PC-9 (cell line): ENCODE data around the gene MTR. TPM values are rescaled to one million over a fixed set of nuclear protein-coding genes. Genes with fewer than 3 reads are reported as not detected.

Experiments used
- BruUV-seq: library from RNA; stranded (reverse); fragments of 400-500 nt; replicated peaks from 2 replicates; lab custom pipeline; 2021; lab: Mats Ljungman, UMichigan
- CTCF ChIA-PET: fragments of 300-600 bp; sonication (Branson Sonifier 250); formaldehyde crosslinking; loops from one replicate; lab custom pipeline; 2022; ENCODE audit warnings: antibody characterized with exemption; lab: Charles Lee
- POLR2A ChIA-PET: fragments of 300-600 bp; sonication (Branson Sonifier 250); formaldehyde crosslinking; loops from one replicate; lab custom pipeline; 2022; ENCODE audit warnings: antibody characterized with exemption; ENCODE audit not compliant: unreplicated experiment; lab: Charles Lee
- DNase-seq, 2 experiments: peaks; one replicate each; pipeline versions ENCODE4 v3.0.0 to v3.0.0-alpha.2; 2015 to 2022; ENCODE audit warnings: mixed read lengths in 1 of 2
- H2AFZ ChIP-seq: fragments of 200-600 bp; sonication (generic); 2 replicates; pipeline ENCODE4 v1.8.1; 2017; ENCODE audit warnings: antibody characterized with exemption
- H3F3A ChIP-seq: fragments of 200-600 bp; sonication (generic); 2 replicates; pipeline ENCODE4 v1.8.1; 2017; ENCODE audit warnings: antibody characterized with exemption, mild to moderate bottlenecking, low read depth; ENCODE audit not compliant: insufficient read depth
- H3K27ac ChIP-seq: fragments of 200-600 bp; sonication (generic); 2 replicates; pipeline ENCODE4 v1.6.1; 2016; ENCODE audit warnings: mixed run types
- H3K27me3 ChIP-seq: fragments of 200-600 bp; sonication (generic); 2 replicates; pipeline ENCODE4 v1.6.1; 2016; ENCODE audit warnings: low read depth, mixed run types; ENCODE audit not compliant: insufficient read depth
- H3K36me3 ChIP-seq: fragments of 200-600 bp; sonication (generic); 2 replicates; pipeline ENCODE4 v1.6.1; 2016; ENCODE audit warnings: low read depth, mixed run types
- H3K4me1 ChIP-seq: fragments of 200-600 bp; sonication (generic); replicated peaks from 2 replicates; pipeline ENCODE4 v1.6.1; 2016; ENCODE audit warnings: mixed run types; ENCODE audit not compliant: insufficient read depth
- H3K4me2 ChIP-seq: fragments of 200-600 bp; sonication (generic); 2 replicates; pipeline ENCODE4 v1.6.1; 2017; ENCODE audit warnings: mixed run types
- H3K4me3 ChIP-seq: fragments of 200-600 bp; sonication (generic); 2 replicates; pipeline ENCODE4 v1.6.1; 2016; ENCODE audit warnings: mixed run types
- H3K79me2 ChIP-seq: fragments of 200-600 bp; sonication (generic); 2 replicates; pipeline ENCODE4 v1.6.1; 2017; ENCODE audit warnings: low read depth, mixed run types
- H3K9me2 ChIP-seq: fragments of 200-600 bp; sonication (generic); 2 replicates; pipeline ENCODE4 v1.8.1; 2017; ENCODE audit warnings: mild to moderate bottlenecking; ENCODE audit not compliant: insufficient read depth
- H3K9me3 ChIP-seq: fragments of 200-600 bp; sonication (generic); 2 replicates; pipeline ENCODE4 v1.8.1; 2016; ENCODE audit warnings: low read depth; ENCODE audit not compliant: insufficient read depth
- H4K20me1 ChIP-seq: fragments of 200-600 bp; sonication (generic); 2 replicates; pipeline ENCODE4 v1.8.1; 2017; ENCODE audit not compliant: insufficient read depth
- EZH2 ChIP-seq: fragments of 200-600 bp; sonication (generic); IDR thresholded peaks from 2 replicates; pipeline ENCODE4 v1.8.0; 2017; ENCODE audit warnings: antibody characterized with exemption, low read depth
- intact Hi-C: fragments of 100-400 bp; cut with micrococcal nuclease; formaldehyde crosslinking; loops from one replicate; pipeline ENCODE4 v1.10.0; 2022; ENCODE audit not compliant: unreplicated experiment
- total RNA-seq: library from RNA; stranded (reverse); gene quantifications from 2 replicates; pipeline ENCODE4 v1.2.3, GENCODE V29; 2021
- TF ChIP-seq, protein P1 (sequence below): fragments of 200-600 bp; sonication (generic); conservative IDR thresholded peaks from 2 replicates; pipeline ENCODE4 v1.6.1; 2017; ENCODE audit warnings: mixed run types, antibody characterized with exemption, mild to moderate bottlenecking, moderate library complexity

Gene MTR
- total RNA-seq, 1 experiment from 2014 or later: 20.9 TPM

DNA sequence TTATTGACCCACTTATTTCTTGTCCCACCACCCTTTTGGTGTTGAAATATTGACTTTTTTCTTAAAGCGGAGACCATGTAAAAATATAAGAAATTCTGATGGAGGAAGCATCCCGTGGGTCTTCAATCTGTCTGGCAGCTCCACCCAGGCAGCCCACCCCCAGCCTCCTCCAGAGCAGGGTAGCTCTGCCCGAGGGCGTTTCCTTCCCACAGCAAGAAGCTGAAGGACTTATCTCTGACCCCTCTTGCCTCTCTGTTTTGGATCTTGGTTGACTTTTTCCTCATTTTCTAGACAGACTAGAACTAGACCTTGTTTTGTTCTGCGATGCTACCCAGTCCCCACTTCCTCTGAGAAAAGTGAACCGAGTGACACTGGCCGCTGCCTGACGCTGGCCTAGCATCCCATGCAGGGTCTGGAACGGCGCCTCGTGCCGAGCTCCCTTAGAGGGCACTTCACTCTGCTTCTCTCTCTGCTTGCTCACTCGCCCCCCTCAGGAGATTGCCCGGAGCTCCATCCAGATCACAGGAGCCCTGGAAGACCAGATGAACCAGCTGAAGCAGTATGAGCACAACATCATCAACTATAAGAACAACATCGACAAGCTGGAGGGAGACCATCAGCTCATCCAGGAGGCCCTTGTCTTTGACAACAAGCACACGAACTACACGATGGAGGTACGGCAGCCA is 40.4 kb upstream of the MTR start:
- no peaks in the 10 kb centered on the region for H3K4me1 ChIP-seq
- no peak overlapping the region for H3K27ac ChIP-seq
- no peak for TF ChIP-seq EZH2
- TF ChIP-seq, protein P1, sequence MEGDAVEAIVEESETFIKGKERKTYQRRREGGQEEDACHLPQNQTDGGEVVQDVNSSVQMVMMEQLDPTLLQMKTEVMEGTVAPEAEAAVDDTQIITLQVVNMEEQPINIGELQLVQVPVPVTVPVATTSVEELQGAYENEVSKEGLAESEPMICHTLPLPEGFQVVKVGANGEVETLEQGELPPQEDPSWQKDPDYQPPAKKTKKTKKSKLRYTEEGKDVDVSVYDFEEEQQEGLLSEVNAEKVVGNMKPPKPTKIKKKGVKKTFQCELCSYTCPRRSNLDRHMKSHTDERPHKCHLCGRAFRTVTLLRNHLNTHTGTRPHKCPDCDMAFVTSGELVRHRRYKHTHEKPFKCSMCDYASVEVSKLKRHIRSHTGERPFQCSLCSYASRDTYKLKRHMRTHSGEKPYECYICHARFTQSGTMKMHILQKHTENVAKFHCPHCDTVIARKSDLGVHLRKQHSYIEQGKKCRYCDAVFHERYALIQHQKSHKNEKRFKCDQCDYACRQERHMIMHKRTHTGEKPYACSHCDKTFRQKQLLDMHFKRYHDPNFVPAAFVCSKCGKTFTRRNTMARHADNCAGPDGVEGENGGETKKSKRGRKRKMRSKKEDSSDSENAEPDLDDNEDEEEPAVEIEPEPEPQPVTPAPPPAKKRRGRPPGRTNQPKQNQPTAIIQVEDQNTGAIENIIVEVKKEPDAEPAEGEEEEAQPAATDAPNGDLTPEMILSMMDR: no peak
- H3K9me2 ChIP-seq: no peaks in the 10 kb centered on the region
- no peaks in the 10 kb centered on the region for H3F3A ChIP-seq
- peaks cover 80% of the 10 kb centered on the region for H3K27me3 ChIP-seq
- H3K36me3 ChIP-seq: no peaks in the 10 kb centered on the region
- BruUV-seq: no TSS peak
- no peak overlapping the region for H3K4me3 ChIP-seq
- H4K20me1 ChIP-seq: no peaks in the 10 kb centered on the region
- intact Hi-C loops: loop anchor here (10.0 kb wide), 1 partner anchor 810 kb away; no protein-coding TSS in a partner anchor
- CTCF ChIA-PET: no interaction called here
- POLR2A ChIA-PET: no interaction called here
- no peaks in the 10 kb centered on the region for H3K79me2 ChIP-seq
- no peak overlapping the region for H2AFZ ChIP-seq
- no peak overlapping the region for H3K4me2 ChIP-seq
- no peak for DNase-seq
- H3K9me3 ChIP-seq: no peaks in the 10 kb centered on the region

DNA sequence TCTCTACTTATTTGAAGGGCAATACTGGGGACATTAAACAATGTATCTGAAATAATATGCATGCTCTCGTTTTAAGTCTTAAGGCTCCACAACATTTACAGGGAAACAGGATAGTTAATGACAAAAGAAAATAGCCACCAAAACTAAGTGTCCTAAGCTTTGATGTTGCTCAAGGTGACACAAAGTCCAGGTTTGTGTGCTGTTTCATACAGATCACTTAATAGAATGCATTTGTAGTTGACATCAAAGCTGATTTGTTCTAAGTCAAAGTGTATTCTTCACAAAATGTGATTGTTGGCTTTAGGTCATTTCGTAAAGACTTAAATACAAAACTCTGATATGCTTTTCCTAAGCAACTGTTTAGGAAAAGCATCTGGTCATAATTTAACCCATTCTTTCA is 37.5 kb upstream of the MTR start:
- Histone ChIP-seq H3K27ac (no peak overlapping the region), H3K27me3 (peaks cover 75% of the 10 kb centered on the region)
- CTCF ChIA-PET: no interaction called here

DNA sequence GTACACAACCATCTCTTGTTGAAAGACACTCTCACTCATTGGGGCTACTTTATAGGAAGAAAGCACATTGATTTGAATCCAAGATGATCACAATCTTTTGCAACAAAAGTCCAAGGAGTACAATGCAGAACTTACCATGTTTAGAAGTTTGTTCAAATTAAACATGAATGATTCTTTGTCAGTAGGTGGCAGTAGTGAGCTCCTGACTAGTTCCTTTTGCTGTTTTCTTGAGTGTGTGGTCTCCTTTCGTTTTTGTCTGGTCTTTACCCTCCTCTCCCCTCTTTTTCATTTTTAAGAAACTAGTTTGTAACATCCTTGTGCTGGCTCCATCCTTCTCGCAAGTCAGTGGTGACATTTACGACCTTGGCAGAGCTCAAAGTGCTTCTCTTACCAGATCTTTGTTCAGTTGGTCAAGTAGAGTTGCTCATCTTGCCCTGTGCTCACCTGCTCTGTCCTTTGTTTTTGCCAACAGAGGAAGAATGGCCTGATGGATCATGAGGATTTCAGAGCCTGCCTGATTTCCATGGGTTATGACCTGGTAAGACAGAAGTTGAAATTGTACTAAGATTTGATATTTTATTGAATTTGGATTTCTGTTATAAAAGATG is 35.7 kb upstream of the MTR start:
- TF ChIP-seq EZH2: no peak
- TF ChIP-seq, protein P1: peak; percentile 79
- no peak overlapping the region for H3K4me2 ChIP-seq
- no peaks in the 10 kb centered on the region for H3K79me2 ChIP-seq
- CTCF ChIA-PET: interaction anchor here (0.6 to 0.9 kb wide), 2 partner anchors 36 to 151 kb away, joined by 4 read pairs; partner anchors contain the start of gene MTR
- intact Hi-C loops: loop anchor here (2.0 to 10.0 kb wide), 2 partner anchors 109 to 805 kb away; no protein-coding TSS in a partner anchor
- no TSS peak for BruUV-seq
- no peaks in the 10 kb centered on the region for H3K9me3 ChIP-seq
- H3K4me3 ChIP-seq: no peak overlapping the region
- no peak overlapping the region for H3K27ac ChIP-seq
- H3K36me3 ChIP-seq: no peaks in the 10 kb centered on the region
- H2AFZ ChIP-seq: no peak overlapping the region
- DNase-seq: no peak
- no peaks in the 10 kb centered on the region for H4K20me1 ChIP-seq
- peaks cover 76% of the 10 kb centered on the region for H3K27me3 ChIP-seq
- H3K4me1 ChIP-seq: no peaks in the 10 kb centered on the region
- H3F3A ChIP-seq: no peaks in the 10 kb centered on the region
- POLR2A ChIA-PET: no interaction called here
- no peaks in the 10 kb centered on the region for H3K9me2 ChIP-seq

More for the DNA sequence above, 37.5 kb upstream of the MTR start:
- Histone ChIP-seq H4K20me1 (no peaks in the 10 kb centered on the region), H3K9me3 (no peaks in the 10 kb centered on the region), H3K4me1 (no peaks in the 10 kb centered on the region), H3K4me2 (no peak overlapping the region), H3K9me2 (no peaks in the 10 kb centered on the region), H3K4me3 (no peak overlapping the region), H2AFZ (no peak overlapping the region), H3K79me2 (no peaks in the 10 kb centered on the region), H3F3A (no peaks in the 10 kb centered on the region), H3K36me3 (no peaks in the 10 kb centered on the region)
- POLR2A ChIA-PET: no interaction called here
- TF ChIP-seq, protein P1: no peak
- TF ChIP-seq EZH2: no peak
- DNase-seq: no peak
- no TSS peak for BruUV-seq
- intact Hi-C loops: loop anchor here (2.0 to 10.0 kb wide), 2 partner anchors 111 to 807 kb away; no protein-coding TSS in a partner anchor
